Measurements from ENCODE around the gene TMC2. TPM values are rescaled to one million over a fixed set of nuclear protein-coding genes. Genes with fewer than 3 reads are reported as not detected.

TMC2 gene
- total and polyA plus RNA-seq, 2 of the 8 experiments (the other 6 are each of a cell fraction or from before 2014, with no cell fraction given) = not detected

DNA sequence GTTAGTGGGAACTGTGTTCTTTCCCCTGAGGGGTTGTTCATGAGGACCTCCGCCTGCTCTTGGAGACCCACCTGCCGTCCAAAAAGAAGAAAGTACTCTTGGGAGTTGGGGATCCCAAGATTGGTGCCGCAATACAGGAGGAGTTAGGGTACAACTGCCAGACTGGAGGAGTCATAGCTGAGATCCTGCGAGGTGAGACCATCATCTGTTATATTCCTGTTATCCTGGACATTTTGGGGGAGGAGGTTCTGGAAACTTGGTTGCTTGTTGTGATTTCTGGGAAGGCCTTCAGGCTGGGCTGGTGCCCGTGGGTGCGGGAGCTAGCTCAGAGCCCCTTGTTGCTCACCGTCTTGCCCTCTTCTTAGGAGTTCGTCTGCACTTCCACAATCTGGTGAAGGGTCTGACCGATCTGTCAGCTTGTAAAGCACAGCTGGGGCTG is 118.0 kb downstream of the TMC2 start (continued):
- no peak for TF ChIP-seq SIN3A (conservative IDR thresholded peaks at IDR 0.05 in 1 of 2, IDR thresholded peaks at IDR 0.05 in 1 of 2; ENCODE audit: low read depth in 1 of 2, low read length in 2 of 2)
- TF ChIP-seq EZH2 (IDR thresholded peaks at IDR 0.05; ENCODE audit: low read depth, low read length, severe bottlenecking) = no peak
- no peak for TF ChIP-seq SAP30 (IDR thresholded peaks at IDR 0.05; ENCODE audit: insufficient read depth, insufficient replicate concordance, low read length)

All from H1 (cell line).